Fibroblast of the aortic adventitia (primary cell): ENCODE measurements around the gene CSN3. TPM values are rescaled to one million over a fixed set of nuclear protein-coding genes. Genes with fewer than 3 reads are reported as not detected.
"Not testable (repeated sequence)": the region's sequence is repeated elsewhere in the genome, so short reads cannot be mapped to it uniquely, and the experiment has no call there.

Experiments used
- DNase-seq: peaks from one replicate; pipeline ENCODE4 v3.0.0-alpha.2; 2010; ENCODE audit warnings: low read depth
- H3K4me3 ChIP-seq: 2 replicates; pipeline ENCODE4 v1.5.1; 2011; ENCODE audit warnings: low read depth, mild to moderate bottlenecking, control low read depth, low read length, moderate library complexity
- CTCF ChIP-seq: IDR thresholded peaks from 2 replicates; pipeline ENCODE4 v1.5.1; 2011; ENCODE audit warnings: mild to moderate bottlenecking, low read length, control low read depth, inconsistent platforms; ENCODE audit not compliant: insufficient read depth
- total RNA-seq: library from RNA; depleted of rRNA; stranded (reverse); fragments of >200 nt; gene quantifications from 2 replicates; pipeline ENCODE4 v1.2.3, GENCODE V29; 2012; ENCODE audit warnings: low replicate concordance

The CSN3 gene, protein sequence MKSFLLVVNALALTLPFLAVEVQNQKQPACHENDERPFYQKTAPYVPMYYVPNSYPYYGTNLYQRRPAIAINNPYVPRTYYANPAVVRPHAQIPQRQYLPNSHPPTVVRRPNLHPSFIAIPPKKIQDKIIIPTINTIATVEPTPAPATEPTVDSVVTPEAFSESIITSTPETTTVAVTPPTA
- not detected in 2 replicates for total RNA-seq

DNA sequence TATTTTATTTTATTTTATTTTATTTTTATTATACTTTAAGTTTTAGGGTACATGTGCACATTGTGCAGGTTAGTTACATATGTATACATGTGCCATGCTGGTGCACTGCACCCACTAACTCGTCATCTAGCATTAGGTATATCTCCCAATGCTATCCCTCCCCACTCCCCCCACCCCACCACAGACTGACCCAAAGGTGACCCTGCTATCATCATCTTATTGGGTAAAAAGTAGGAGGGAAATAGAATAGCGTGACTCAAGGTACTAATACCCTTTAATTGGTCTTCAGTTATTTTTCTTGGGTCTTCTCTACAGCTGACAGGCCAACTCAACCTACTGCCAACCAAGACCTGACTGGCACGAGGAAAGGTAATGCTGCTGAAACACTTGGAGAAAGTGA lies at the start of gene CSN3:
Gene CSN3 (plus strand): TSS at position 301 of the 400 bp plus-strand sequence. CDS start 2,223 bp downstream, outside the sequence.
- not testable (repeated sequence) for DNase-seq, H3K4me3 ChIP-seq

GRCh38 chr4:70192895-70193294 lies 49.5 kb upstream of the CSN3 start:
- DNase-seq: no peak
- TF ChIP-seq CTCF: no peak
- H3K4me3 ChIP-seq: no peak overlapping the region

DNA sequence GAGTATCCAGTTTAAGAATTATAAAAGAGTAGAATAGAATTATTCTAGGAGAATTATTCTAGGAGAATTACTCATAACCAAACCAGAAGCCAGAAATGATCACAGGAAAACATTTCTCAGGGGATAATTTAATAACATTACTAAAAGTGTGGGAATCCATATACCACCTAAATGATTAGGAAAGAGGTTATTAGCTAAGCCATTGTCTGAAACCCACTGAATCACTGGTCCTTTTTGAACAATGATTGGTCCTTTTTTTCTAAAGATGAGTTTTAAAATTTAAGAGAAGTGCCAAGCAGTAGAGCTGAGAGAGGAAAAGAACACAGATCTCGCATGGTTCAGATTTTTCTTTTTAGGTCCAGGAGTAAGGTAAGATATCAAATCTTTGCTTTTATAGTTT lies 47.0 kb upstream of the CSN3 start, which contains the start of gene ODAM:
Gene ODAM (plus strand): TSS at position 301 of the 400 bp plus-strand sequence. CDS start 819 bp downstream, outside the sequence.
- no peak for DNase-seq
- TF ChIP-seq CTCF: no peak
- H3K4me3 ChIP-seq: no peak within 1 kb of the TSS

- no peak overlapping the region for H3K4me3 ChIP-seq
- no peak for TF ChIP-seq CTCF
- DNase-seq: no peak
Measured at GRCh38 chr4:70196857-70197256, 45.5 kb upstream of the CSN3 start.

GRCh38 chr4:70197842-70198241 lies 44.6 kb upstream of the CSN3 start:
- no peak overlapping the region for H3K4me3 ChIP-seq
- DNase-seq: no peak
- no peak for TF ChIP-seq CTCF

DNA sequence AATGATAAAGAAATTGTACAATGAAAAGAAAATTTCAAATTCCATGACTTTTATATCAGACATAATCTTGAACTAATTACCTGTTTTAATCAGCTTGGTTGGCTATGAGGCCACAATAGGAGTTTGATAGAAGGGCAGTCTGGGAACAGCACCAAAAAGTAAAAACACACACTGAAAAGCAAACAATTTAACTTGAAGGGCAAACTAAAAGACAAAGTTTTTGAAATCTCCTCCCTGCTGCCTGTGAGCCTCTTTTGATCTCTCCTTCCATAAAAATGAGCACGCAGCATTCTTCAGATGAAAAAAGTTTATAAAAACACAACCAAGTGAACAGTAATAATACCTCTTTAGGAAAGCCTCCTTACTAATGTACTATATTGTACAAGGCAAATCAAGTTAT lies 38.8 kb upstream of the CSN3 start:
- no peak for TF ChIP-seq CTCF
- no peak for DNase-seq

DNA sequence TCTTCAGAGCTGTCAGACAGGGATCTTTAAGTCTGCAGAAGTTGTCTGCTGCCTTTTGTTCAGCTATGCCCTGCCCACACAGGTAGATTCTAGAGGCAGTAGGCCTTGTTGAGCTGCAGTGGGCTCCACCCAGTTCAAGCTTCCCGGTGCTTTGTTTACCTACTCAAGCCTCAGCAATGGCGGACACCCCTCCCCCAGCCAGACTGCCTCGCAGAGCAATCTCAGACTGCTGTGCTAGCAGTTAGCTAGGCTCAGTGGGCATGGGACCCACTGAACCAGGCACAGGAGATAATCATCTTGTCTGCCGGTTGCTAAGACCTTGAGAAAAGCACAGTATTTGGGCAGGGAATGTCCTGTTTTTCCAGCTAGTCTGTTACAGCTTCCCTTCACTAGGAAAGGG lies 29.6 kb upstream of the CSN3 start:
- H3K4me3 ChIP-seq, DNase-seq: not testable (repeated sequence)

More for the DNA sequence above, 38.8 kb upstream of the CSN3 start:
- H3K4me3 ChIP-seq: no peak overlapping the region

DNA sequence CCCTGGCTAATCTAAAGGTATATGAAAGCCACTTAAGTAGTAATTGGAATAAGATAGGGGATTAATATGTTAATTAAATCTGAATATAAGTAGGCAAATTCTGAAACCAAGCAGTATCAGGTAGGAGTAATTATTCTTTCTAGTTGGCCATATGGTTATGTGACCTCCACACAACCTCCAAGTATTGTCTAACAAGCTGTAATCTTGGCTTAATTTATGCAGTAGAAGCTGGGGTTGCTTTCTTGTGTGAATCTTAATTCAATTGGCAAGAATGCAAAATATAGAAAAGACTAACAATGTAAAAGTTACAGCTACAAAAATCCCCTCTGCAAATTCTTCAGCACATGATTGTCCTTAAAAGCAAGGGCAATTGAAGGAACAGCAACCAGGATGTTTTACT lies 26.3 kb upstream of the CSN3 start:
- not testable (repeated sequence) for DNase-seq, H3K4me3 ChIP-seq

GRCh38 chr4:70216550-70216949 lies 25.8 kb upstream of the CSN3 start:
- not testable (repeated sequence) for DNase-seq, H3K4me3 ChIP-seq

- DNase-seq, H3K4me3 ChIP-seq: not testable (repeated sequence)
Measured at GRCh38 chr4:70221389-70221788, 21.0 kb upstream of the CSN3 start.

DNA sequence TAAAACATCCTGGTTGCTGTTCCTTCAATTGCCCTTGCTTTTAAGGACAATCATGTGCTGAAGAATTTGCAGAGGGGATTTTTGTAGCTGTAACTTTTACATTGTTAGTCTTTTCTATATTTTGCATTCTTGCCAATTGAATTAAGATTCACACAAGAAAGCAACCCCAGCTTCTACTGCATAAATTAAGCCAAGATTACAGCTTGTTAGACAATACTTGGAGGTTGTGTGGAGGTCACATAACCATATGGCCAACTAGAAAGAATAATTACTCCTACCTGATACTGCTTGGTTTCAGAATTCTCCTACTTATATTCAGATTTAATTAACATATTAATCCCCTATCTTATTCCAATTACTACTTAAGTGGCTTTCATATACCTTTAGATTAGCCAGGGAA lies 20.6 kb upstream of the CSN3 start:
- not testable (repeated sequence) for H3K4me3 ChIP-seq, DNase-seq
